Naive thymus-derived CD8-positive, alpha-beta T cell (primary cell): ENCODE data around the gene RNF227. TPM values are rescaled to one million over a fixed set of nuclear protein-coding genes. Genes with fewer than 3 reads are reported as not detected.

ENCODE experiments used
- ATAC-seq, 2 donors: fragments of 150-1000 bp; cut with Tn5 transposase in 1 of 2; sonication (Bioruptor Pico), chemical (Tn5 transposase) in 1 of 2; 1 replicate in 1 of 2; 2 replicates in 1 of 2; pipeline ENCODE4 v1.10.0; 2021; ENCODE audit warnings: mild to moderate bottlenecking in 2 of 2, moderate library complexity in 2 of 2
- POLR2A ChIA-PET: fragments of 350-600 bp; sonication (Branson Sonifier 250); formaldehyde crosslinking; loops from one replicate; lab custom pipeline; 2021; ENCODE audit warnings: antibody characterized with exemption; lab: Charles Lee
- DNase-seq, 10 donors: peaks; one replicate each; pipeline versions ENCODE4 v3.0.0 to v3.0.0-alpha.2; 2020 to 2022
- H3K27ac Mint-ChIP-seq, 10 donors: one replicate each; pipeline ENCODE4 v1.8.0; 2020 to 2022; ENCODE audit warnings: mild to moderate bottlenecking in 10 of 10, mixed read lengths in 10 of 10, moderate library complexity in 4 of 10, inconsistent platforms in 1 of 10
- H3K27me3 Mint-ChIP-seq, 5 donors: one replicate each; pipeline ENCODE4 v1.8.0; 2021 to 2022; ENCODE audit warnings: mixed read lengths in 5 of 5
- H3K36me3 Mint-ChIP-seq, 3 donors: one replicate each; pipeline ENCODE4 v1.8.0; 2020 to 2022; ENCODE audit warnings: mixed read lengths in 3 of 3, mild to moderate bottlenecking in 2 of 3, inconsistent platforms in 1 of 3
- H3K4me1 Mint-ChIP-seq, 4 donors: one replicate each; pipeline ENCODE4 v1.8.0; 2021 to 2022; ENCODE audit warnings: mixed read lengths in 4 of 4
- H3K4me3 Mint-ChIP-seq, 10 donors: one replicate each; pipeline ENCODE4 v1.8.0; 2020 to 2022; ENCODE audit warnings: mild to moderate bottlenecking in 10 of 10, mixed read lengths in 10 of 10, moderate library complexity in 6 of 10, inconsistent platforms in 1 of 10
- H3K9me3 Mint-ChIP-seq, 9 donors: one replicate each; pipeline ENCODE4 v1.8.0; 2020 to 2022; ENCODE audit warnings: mixed read lengths in 9 of 9, mild to moderate bottlenecking in 3 of 9, inconsistent platforms in 1 of 9, moderate library complexity in 1 of 9
- polyA plus RNA-seq, 3 donors: library from polyadenylated mRNA; unstranded; fragments of 300-500 nt; fragmentation: Illumina TruSeq; gene quantifications; one replicate each; pipeline ENCODE4 v1.2.3, GENCODE V29; 2021
- total RNA-seq, 8 experiments: library from RNA in 2 of 8; stranded (reverse) in 2 of 8; gene quantifications; one replicate each; pipeline ENCODE4 v1.2.3 and lab custom pipeline; 2021 to 2026

Gene RNF227
- total and polyA plus RNA-seq, 5 experiments from 2014 or later, result 0.65 to 9.4 (median 4.8) TPM

GRCh38 chr17:7886227-7887037 is 29.7 kb downstream of the RNF227 start:
- POLR2A ChIA-PET, result interaction anchor here (0.5 to 2.2 kb wide), 15 partner anchors 11 to 200 kb away, joined by 3 to 17 read pairs (median 4); partner anchors contain the start of genes CNTROB, KDM6B, NAA38 and RNF227
- ATAC-seq, result peak; percentile 23 to 44
- H3K9me3 Mint-ChIP-seq, result peaks cover 0 to 2% (median 0%) of the 10 kb centered on the region in 9 donors

DNA sequence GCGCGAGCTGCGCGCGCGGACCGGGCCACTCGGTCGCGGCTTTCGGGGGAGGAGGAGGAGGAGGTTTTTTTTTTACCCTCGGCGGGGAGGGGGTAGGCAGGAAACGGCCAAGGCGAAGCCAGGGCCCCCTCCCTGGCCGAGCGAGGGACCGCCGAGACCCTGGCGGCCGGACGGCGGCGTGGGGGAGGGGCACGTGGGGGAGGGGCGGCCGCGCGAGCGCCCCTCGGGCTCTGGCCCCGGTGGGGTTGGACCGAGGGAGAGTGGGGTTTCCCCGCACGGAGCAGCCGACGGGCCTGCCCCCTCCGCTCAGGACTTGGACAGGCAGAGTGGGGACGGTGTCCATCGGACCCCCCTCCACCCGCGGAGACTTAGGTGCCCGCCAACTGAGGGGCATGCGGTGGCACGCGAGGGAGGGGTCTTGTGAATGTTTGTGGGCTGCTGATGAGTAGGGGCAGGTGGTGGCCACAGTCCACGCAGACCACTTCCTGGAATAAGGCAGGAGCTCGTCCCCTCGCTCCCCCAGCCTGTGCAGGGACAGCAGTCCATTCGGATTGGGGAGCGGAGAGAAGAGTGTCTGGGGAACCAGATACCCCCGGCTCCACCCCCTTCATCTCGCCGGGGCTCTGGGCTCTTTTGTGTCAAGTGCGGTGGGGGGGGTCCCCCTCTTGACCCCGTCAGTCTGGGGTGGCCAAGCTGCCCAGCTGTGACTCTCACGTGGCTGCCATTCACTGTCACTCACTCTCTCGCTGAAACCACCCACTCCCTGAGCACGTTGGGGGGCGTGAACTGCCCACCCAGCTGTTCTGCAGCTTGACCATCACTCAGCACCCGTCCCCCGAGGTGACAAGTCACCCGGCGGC is 30.5 kb downstream of the RNF227 start:
- H3K36me3 Mint-ChIP-seq, result peaks cover 0 to 20% (median under 1%) of the 10 kb centered on the region in 3 donors
- no peak overlapping the region for H3K27ac Mint-ChIP-seq
- H3K4me3 Mint-ChIP-seq, result peak overlapping the region in 2 of 10 donors; percentile 43 to 76
- DNase-seq, result peak in 6 of 10 donors; percentile 14 to 49 (median 42)
- no peaks in the 10 kb centered on the region for H3K27me3 Mint-ChIP-seq
- POLR2A ChIA-PET, result interaction anchor here (0.5 to 2.2 kb wide), 17 partner anchors 10 to 302 kb away, joined by 3 to 17 read pairs (median 4); partner anchors contain the start of genes CNTROB, KDM6B, NAA38 and RNF227
- peak in 1 of 2 donors; percentile 5 for ATAC-seq
- H3K9me3 Mint-ChIP-seq, result peaks cover 0 to 2% (median 0%) of the 10 kb centered on the region in 9 donors
- peaks cover 5 to 10% (median 6%) of the 10 kb centered on the region in 4 donors for H3K4me1 Mint-ChIP-seq

More at GRCh38 chr17:7886227-7887037, 29.7 kb downstream of the RNF227 start:
- Mint-ChIP-seq H3K4me3 (no peak overlapping the region), H3K27me3 (no peaks in the 10 kb centered on the region), H3K4me1 (peaks cover 7 to 12% (median 9%) of the 10 kb centered on the region in 4 donors), H3K27ac (no peak overlapping the region), H3K36me3 (peaks cover 0 to 28% (median 3%) of the 10 kb centered on the region in 3 donors)
- peak; percentile 23 to 89 (median 64) for DNase-seq

DNA sequence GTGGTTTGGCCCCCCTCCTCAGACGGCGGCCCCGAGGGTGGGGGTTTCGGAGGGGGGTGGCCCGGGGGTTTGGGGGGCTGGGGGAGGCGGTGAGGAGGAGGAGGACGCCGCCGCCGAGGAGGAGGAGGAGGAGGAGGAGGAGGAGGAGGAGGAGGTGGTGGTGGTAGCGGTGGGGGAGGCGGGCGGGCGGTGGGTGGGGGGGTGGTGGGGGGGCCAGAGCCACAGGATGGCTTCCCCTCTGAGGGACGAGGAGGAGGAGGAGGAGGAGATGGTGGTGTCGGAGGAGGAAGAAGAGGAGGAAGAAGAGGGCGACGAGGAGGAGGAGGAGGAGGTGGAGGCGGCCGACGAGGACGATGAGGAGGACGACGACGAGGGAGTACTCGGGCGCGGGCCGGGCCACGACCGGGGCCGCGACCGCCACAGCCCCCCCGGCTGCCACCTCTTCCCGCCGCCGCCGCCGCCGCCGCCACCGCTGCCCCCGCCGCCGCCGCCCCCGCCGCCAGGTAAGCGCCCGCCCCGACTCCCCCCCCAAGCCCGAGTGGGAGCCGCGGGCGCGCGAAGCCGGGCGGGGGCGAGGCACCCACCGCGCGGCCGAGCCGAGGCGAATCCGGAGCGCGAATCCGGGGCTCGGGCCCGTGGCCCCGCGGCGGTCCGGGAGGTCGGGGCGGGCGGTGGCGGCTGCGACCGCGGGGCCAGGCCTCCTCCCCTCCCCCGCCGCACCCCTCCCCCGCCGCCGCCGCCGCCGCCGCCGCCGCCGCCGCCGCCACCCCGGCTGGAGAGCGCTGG is 31.3 kb downstream of the RNF227 start:
- H3K27me3 Mint-ChIP-seq, result no peaks in the 10 kb centered on the region
- POLR2A ChIA-PET, result interaction anchor here (1.0 to 2.2 kb wide), 9 partner anchors 14 to 302 kb away, joined by 3 to 17 read pairs (median 4); partner anchors contain the start of genes CNTROB, KDM6B, NAA38 and TRAPPC1
- H3K27ac Mint-ChIP-seq, result peak overlapping the region in 9 of 10 donors; percentile 29 to 90 (median 46)
- peak overlapping the region in 9 of 10 donors; percentile 37 to 91 (median 73) for H3K4me3 Mint-ChIP-seq
- peaks cover 0 to 6% (median 3%) of the 10 kb centered on the region in 4 donors for H3K4me1 Mint-ChIP-seq
- DNase-seq (peak in 9 of 10 donors; percentile 23 to 51 (median 45)), ATAC-seq (peak in 1 of 2 donors; percentile 3)
- H3K36me3 Mint-ChIP-seq, result peaks cover 0 to 12% (median 0%) of the 10 kb centered on the region in 3 donors
- H3K9me3 Mint-ChIP-seq, result peaks cover 0 to 2% (median 0%) of the 10 kb centered on the region in 9 donors

DNA sequence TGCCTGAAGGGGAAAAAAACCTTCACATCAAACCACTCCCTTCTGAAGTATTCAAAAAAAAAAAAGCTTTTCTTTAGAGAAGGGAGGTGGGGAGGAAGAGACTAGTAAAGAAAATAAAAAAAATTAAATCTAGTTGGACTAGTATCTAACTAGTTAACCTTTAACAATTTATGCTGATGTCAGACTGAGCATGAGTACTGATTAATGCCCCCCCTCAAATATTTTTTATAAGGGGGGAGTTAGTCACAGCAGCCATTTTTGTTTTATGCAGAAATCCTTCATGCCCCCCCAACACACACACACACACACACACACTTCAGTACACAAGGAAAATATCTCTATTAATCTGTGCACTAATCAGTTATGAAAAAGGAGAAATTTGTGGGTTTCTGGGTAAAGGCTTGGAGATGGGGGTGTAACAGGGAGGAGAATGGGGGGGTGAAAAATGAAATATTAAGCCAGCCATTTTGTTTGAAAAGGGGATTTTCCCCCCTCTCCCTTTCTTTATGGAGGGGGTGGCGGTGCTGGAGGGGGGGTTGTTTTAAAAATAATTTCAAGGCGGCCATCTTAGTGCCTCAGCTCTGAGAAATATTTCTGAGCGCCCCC is 32.2 kb downstream of the RNF227 start:
- peaks cover 0 to 2% (median 0%) of the 10 kb centered on the region in 9 donors for H3K9me3 Mint-ChIP-seq
- ATAC-seq (no peak), DNase-seq (peak in 7 of 10 donors; percentile 42 to 56 (median 47))
- POLR2A ChIA-PET, result interaction anchor here (0.6 to 2.2 kb wide), 11 partner anchors 13 to 327 kb away, joined by 3 to 13 read pairs (median 3); partner anchors contain the start of genes AURKB, NAA38 and RNF227
- H3K27me3 Mint-ChIP-seq, result no peaks in the 10 kb centered on the region
- peak overlapping the region in 5 of 10 donors; percentile 35 to 96 (median 83) for H3K27ac Mint-ChIP-seq
- peak overlapping the region in 7 of 10 donors; percentile 69 to 91 (median 79) for H3K4me3 Mint-ChIP-seq
- H3K4me1 Mint-ChIP-seq, result peaks cover 0 to 6% (median 3%) of the 10 kb centered on the region in 4 donors
- H3K36me3 Mint-ChIP-seq, result peaks cover 0 to 10% (median 3%) of the 10 kb centered on the region in 3 donors

DNA sequence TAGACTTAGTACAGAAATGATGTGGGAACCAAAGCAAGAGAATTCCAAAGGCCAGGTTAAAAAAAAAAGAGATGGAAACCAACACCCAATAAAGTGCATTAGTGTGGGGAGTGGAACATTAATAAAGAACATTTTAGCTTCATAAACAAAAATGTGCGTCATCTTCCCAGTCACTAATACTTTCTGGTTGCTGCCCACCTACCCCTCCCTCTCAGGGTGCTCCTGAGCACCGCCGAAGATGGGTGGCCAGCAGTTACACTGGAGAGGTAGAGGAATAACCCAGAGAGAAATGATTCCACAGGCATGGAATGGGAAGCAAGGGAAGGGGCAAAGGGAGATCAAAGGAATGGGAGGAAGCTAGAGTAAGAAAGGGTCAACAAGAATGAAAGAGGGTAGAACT is 33.5 kb downstream of the RNF227 start:
- POLR2A ChIA-PET, result interaction anchor here (0.8 to 2.2 kb wide), 5 partner anchors 14 to 198 kb away, joined by 3 to 13 read pairs (median 4); partner anchors contain the start of gene NAA38
- no peak for DNase-seq
- peaks cover 0 to 2% (median 0%) of the 10 kb centered on the region in 9 donors for H3K9me3 Mint-ChIP-seq

DNA sequence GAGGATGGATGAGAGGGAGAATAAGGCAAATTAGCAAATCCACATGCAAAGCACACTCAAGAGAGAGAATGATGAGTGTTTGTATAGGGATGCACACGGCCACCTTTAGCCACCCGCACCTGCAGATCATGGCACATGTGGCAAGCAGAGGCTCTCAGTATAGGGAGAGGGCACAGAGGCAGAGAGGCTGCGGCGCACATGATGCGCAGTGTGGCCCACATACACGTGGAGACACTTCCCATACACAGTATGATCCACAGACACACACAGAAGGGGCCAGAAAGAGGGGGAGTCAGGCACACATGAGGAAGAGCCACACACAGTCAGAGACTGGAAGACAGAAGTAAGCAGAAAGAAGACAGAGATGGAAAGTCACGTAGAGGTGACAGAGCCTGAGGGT is 34.0 kb downstream of the RNF227 start:
- no peak for ATAC-seq
- POLR2A ChIA-PET, result interaction anchor here (0.8 to 2.2 kb wide), 3 partner anchors 16 to 25 kb away, joined by 3 to 13 read pairs (median 3); partner anchors contain the start of gene NAA38
- Mint-ChIP-seq H3K27ac (no peak overlapping the region), H3K4me1 (peaks cover 0 to 8% (median 5%) of the 10 kb centered on the region in 4 donors), H3K4me3 (no peak overlapping the region), H3K9me3 (peaks cover 0 to 2% (median 0%) of the 10 kb centered on the region in 9 donors), H3K36me3 (peaks cover 0 to 13% (median 3%) of the 10 kb centered on the region in 3 donors), H3K27me3 (no peaks in the 10 kb centered on the region)
- no peak for DNase-seq

More for the DNA sequence above, 33.5 kb downstream of the RNF227 start:
- H3K4me1 Mint-ChIP-seq, result peaks cover 0 to 6% (median 3%) of the 10 kb centered on the region in 4 donors
- H3K4me3 Mint-ChIP-seq, result no peak overlapping the region
- H3K27ac Mint-ChIP-seq, result no peak overlapping the region
- ATAC-seq, result no peak
- peaks cover 0 to 10% (median 3%) of the 10 kb centered on the region in 3 donors for H3K36me3 Mint-ChIP-seq
- no peaks in the 10 kb centered on the region for H3K27me3 Mint-ChIP-seq

- DNase-seq (no peak), ATAC-seq (no peak)
- POLR2A ChIA-PET, result no interaction called here
- H3K27me3 Mint-ChIP-seq, result no peaks in the 10 kb centered on the region
- peaks cover 2 to 11% (median 6%) of the 10 kb centered on the region in 4 donors for H3K4me1 Mint-ChIP-seq
- H3K9me3 Mint-ChIP-seq, result peaks cover 0 to 2% (median 0%) of the 10 kb centered on the region in 9 donors
- H3K36me3 Mint-ChIP-seq, result peaks cover 0 to 13% (median 3%) of the 10 kb centered on the region in 3 donors
- H3K4me3 Mint-ChIP-seq, result no peak overlapping the region
- no peak overlapping the region for H3K27ac Mint-ChIP-seq
These were observed 34.6 kb downstream of the RNF227 start for GRCh38 chr17:7881276-7882054.

- POLR2A ChIA-PET, result no interaction called here
- no peak for DNase-seq
- H3K4me1 Mint-ChIP-seq, result peaks cover 6 to 18% (median 14%) of the 10 kb centered on the region in 4 donors
- no peak for ATAC-seq
- H3K27ac Mint-ChIP-seq, result no peak overlapping the region
- H3K4me3 Mint-ChIP-seq, result no peak overlapping the region
- H3K36me3 Mint-ChIP-seq, result peaks cover 0 to 15% (median 7%) of the 10 kb centered on the region in 3 donors
- H3K27me3 Mint-ChIP-seq, result no peaks in the 10 kb centered on the region
- H3K9me3 Mint-ChIP-seq, result no peaks in the 10 kb centered on the region
These were observed 35.8 kb downstream of the RNF227 start for GRCh38 chr17:7880076-7880868.

DNA sequence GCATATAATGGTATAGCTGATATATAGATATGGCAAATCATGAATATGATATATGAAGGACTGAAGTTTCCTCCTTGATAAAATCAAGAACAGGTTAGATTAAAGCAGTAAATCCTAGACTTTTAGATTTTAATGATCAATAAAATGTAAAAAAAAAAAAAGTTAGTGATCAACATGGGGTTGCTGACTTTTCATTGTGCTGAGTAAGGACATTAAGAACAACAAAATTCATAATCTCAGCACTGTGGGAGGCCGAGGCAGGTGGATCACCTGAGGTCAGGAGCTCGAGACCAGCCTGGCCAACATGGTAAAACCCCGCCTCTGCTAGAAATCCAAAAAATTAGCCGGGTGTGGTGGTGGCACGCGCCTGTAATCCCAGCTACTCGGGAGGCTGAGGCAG is 37.9 kb downstream of the RNF227 start:
- Mint-ChIP-seq H3K9me3 (no peaks in the 10 kb centered on the region), H3K4me1 (peaks cover 13 to 23% (median 20%) of the 10 kb centered on the region in 4 donors), H3K4me3 (no peak overlapping the region), H3K27ac (no peak overlapping the region), H3K27me3 (no peaks in the 10 kb centered on the region), H3K36me3 (peaks cover 7 to 27% (median 9%) of the 10 kb centered on the region in 3 donors)
- ATAC-seq, result no peak
- DNase-seq, result no peak
- POLR2A ChIA-PET, result interaction anchor here (1.3 kb wide), 1 partner anchor 16 kb away, joined by 3 read pairs; no protein-coding TSS in a partner anchor
